OCI-LY7 (cell line): ENCODE measurements around the gene MRRF.

ENCODE experiments used
- EZH2phosphoT487 ChIP-seq: fragments of 200-600 bp; sonication (generic); IDR thresholded peaks from 2 replicates; pipeline ENCODE4 v1.6.1; 2018; ENCODE audit warnings: low read depth, borderline replicate concordance, mild to moderate bottlenecking, mixed run types, antibody characterized with exemption, low read length, moderate library complexity, mixed read lengths
- TF ChIP-seq, protein P1 (sequence below): fragments of 200-600 bp; sonication (generic); conservative IDR thresholded peaks from 2 replicates; pipeline ENCODE4 v1.5.1; 2014; ENCODE audit warnings: mild to moderate bottlenecking, antibody characterized with exemption, low read length, moderate library complexity, mixed read lengths

DNA sequence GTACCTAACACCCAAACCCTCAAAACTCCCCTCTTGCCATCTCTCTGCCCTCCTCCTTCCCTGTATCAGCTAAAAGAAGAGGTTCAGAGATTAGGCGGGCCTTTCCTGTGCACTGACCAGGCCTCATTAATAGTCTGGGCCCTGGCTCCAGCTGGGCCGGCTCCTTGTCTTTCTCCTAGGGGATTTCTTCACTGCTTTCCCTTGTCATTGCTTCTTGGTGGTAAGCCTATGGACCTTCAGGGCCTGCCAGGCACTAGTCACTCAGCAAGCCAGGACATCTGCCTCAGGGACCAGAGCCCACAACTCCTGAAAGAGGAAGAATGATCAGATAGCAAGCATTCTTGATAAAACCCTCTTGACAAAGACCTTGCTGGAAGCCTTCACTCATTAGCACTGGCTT is 50.9 kb downstream of the MRRF start:
- TF ChIP-seq, protein P1, sequence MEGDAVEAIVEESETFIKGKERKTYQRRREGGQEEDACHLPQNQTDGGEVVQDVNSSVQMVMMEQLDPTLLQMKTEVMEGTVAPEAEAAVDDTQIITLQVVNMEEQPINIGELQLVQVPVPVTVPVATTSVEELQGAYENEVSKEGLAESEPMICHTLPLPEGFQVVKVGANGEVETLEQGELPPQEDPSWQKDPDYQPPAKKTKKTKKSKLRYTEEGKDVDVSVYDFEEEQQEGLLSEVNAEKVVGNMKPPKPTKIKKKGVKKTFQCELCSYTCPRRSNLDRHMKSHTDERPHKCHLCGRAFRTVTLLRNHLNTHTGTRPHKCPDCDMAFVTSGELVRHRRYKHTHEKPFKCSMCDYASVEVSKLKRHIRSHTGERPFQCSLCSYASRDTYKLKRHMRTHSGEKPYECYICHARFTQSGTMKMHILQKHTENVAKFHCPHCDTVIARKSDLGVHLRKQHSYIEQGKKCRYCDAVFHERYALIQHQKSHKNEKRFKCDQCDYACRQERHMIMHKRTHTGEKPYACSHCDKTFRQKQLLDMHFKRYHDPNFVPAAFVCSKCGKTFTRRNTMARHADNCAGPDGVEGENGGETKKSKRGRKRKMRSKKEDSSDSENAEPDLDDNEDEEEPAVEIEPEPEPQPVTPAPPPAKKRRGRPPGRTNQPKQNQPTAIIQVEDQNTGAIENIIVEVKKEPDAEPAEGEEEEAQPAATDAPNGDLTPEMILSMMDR, result no peak
- TF ChIP-seq EZH2phosphoT487, result no peak
